ENCODE measurements around the gene MAST2. TPM values are rescaled to one million over a fixed set of nuclear protein-coding genes. Genes with fewer than 3 reads are reported as not detected.

The MAST2 gene
- total RNA-seq, 6 experiments from 2014 or later = 27.8 to 40.7 (median 29.7) TPM

- no peak overlapping the region for H3K4me3 Mint-ChIP-seq
- H3K27ac Mint-ChIP-seq = no peak overlapping the region
- no peaks in the 10 kb centered on the region for H3K9me3 Mint-ChIP-seq
- DNase-seq = no peak
- no peaks in the 10 kb centered on the region; the same call in 1 of the 2 replicates for H3K4me1 Mint-ChIP-seq (ENCODE audit: low read depth)
- no peaks in the 10 kb centered on the region for H3K36me3 Mint-ChIP-seq (ENCODE audit: low read depth)
- no peak for TF ChIP-seq CTCF (IDR thresholded peaks at IDR 0.05)
- no peaks in the 10 kb centered on the region for H3K27me3 Mint-ChIP-seq (ENCODE audit: insufficient read depth)
Measured at GRCh38 chr1:46072975-46073374, 269.6 kb downstream of the MAST2 start.

GRCh38 chr1:46076343-46076742, 272.9 kb downstream of the MAST2 start:
- H3K27ac Mint-ChIP-seq = no peak overlapping the region
- H3K4me1 Mint-ChIP-seq (ENCODE audit: low read depth) = no peaks in the 10 kb centered on the region; the same call in 1 of the 2 replicates
- no peak overlapping the region for H3K4me3 Mint-ChIP-seq
- no peak for TF ChIP-seq CTCF (IDR thresholded peaks at IDR 0.05)
- H3K9me3 Mint-ChIP-seq = no peaks in the 10 kb centered on the region
- H3K27me3 Mint-ChIP-seq (ENCODE audit: insufficient read depth) = peaks cover 2% of the 10 kb centered on the region; the same call in 1 of the 2 replicates
- DNase-seq = no peak
- no peaks in the 10 kb centered on the region for H3K36me3 Mint-ChIP-seq (ENCODE audit: low read depth)

- no peak for TF ChIP-seq CTCF (IDR thresholded peaks at IDR 0.05)
- no peak overlapping the region for H3K4me3 Mint-ChIP-seq
- H3K4me1 Mint-ChIP-seq (ENCODE audit: low read depth) = no peaks in the 10 kb centered on the region; the same call in 1 of the 2 replicates
- peaks cover 2% of the 10 kb centered on the region for H3K27me3 Mint-ChIP-seq (ENCODE audit: insufficient read depth)
- no peaks in the 10 kb centered on the region for H3K36me3 Mint-ChIP-seq (ENCODE audit: low read depth)
- no peaks in the 10 kb centered on the region for H3K9me3 Mint-ChIP-seq
- H3K27ac Mint-ChIP-seq = no peak overlapping the region
- DNase-seq = no peak
Measured at GRCh38 chr1:46077644-46078043, 274.2 kb downstream of the MAST2 start.

GRCh38 chr1:46080257-46080656, 276.8 kb downstream of the MAST2 start:
- Mint-ChIP-seq H3K9me3 (no peaks in the 10 kb centered on the region), H3K4me1 (ENCODE audit: low read depth) (peaks cover 16% of the 10 kb centered on the region), H3K27me3 (ENCODE audit: insufficient read depth) (peaks cover 2% of the 10 kb centered on the region), H3K36me3 (ENCODE audit: low read depth) (no peaks in the 10 kb centered on the region), H3K27ac (no peak overlapping the region), H3K4me3 (no peak overlapping the region)
- no peak for DNase-seq
- no peak for TF ChIP-seq CTCF (IDR thresholded peaks at IDR 0.05)

- H3K4me1 Mint-ChIP-seq (ENCODE audit: low read depth) = peaks cover 19% of the 10 kb centered on the region
- no peak for DNase-seq
- no peaks in the 10 kb centered on the region for H3K9me3 Mint-ChIP-seq
- TF ChIP-seq CTCF (IDR thresholded peaks at IDR 0.05) = no peak
- no peak overlapping the region for H3K27ac Mint-ChIP-seq
- H3K27me3 Mint-ChIP-seq (ENCODE audit: insufficient read depth) = peaks cover 2% of the 10 kb centered on the region
- no peak overlapping the region for H3K4me3 Mint-ChIP-seq
- H3K36me3 Mint-ChIP-seq (ENCODE audit: low read depth) = no peaks in the 10 kb centered on the region
Measured at GRCh38 chr1:46081206-46081605, 277.8 kb downstream of the MAST2 start.

GRCh38 chr1:46081619-46082018, 278.2 kb downstream of the MAST2 start:
- H3K36me3 Mint-ChIP-seq (ENCODE audit: low read depth) = no peaks in the 10 kb centered on the region
- H3K9me3 Mint-ChIP-seq = no peaks in the 10 kb centered on the region
- H3K27me3 Mint-ChIP-seq (ENCODE audit: insufficient read depth) = peaks cover 2% of the 10 kb centered on the region
- no peak overlapping the region for H3K4me3 Mint-ChIP-seq
- H3K27ac Mint-ChIP-seq = no peak overlapping the region
- DNase-seq = no peak
- no peak for TF ChIP-seq CTCF (IDR thresholded peaks at IDR 0.05)
- peaks cover 19% of the 10 kb centered on the region for H3K4me1 Mint-ChIP-seq (ENCODE audit: low read depth)

All from HFFc6 (cell line).